ENCODE data around the gene TRAPPC2L. TPM values are rescaled to one million over a fixed set of nuclear protein-coding genes. Genes with fewer than 3 reads are reported as not detected.
"Not testable (repeated sequence)": the region's sequence is repeated elsewhere in the genome, so short reads cannot be mapped to it uniquely, and the experiment has no call there.

Gene TRAPPC2L
- total RNA-seq, 1 experiment from 2014 or later, result 79.1 TPM

DNA sequence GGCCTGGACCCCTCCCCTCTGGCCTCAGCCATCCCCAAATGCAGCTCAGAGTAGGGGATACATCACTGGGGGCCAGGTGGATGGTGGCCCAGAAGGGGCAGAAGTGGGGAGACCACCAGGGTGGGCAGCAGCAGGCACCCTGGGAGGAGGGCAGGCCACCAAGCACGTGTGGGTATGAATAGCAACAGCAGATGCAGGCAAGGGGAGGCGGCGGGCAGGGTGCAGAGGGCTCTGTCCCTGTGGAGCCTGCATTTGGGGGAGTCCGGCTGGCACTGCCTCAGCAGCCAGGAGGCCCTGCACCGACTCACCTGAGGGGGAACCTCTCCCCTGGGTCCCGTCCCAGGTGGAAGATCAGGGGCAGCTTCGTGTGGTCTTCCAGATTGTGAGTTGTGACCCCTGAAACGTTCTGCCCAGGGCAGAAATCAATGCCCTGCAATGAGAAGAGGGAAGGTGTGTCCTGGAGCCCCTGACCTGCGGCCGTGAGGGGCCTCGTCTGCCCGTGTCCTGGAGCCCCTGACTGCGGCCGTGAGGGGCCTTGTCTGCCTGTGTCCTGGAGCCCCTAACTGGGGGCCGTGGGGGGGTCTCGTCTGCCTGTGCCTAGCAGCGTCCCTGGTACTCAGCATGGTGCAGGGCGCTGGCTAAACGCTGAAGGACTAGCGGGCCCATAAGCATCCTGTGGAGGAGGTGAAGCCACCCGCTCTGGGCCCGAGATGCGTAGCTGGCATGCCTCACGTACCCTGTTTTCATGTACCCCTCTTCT, 34.5 kb upstream of the TRAPPC2L start:
- Mint-ChIP-seq H3K9me3 (ENCODE audit: low read depth, unreplicated experiment) (no peaks in the 10 kb centered on the region), H3K27me3 (ENCODE audit: unreplicated experiment) (no peaks in the 10 kb centered on the region), H3K4me1 (ENCODE audit: low read depth, unreplicated experiment) (no peaks in the 10 kb centered on the region), H3K4me3 (ENCODE audit: low read depth, unreplicated experiment) (no peak overlapping the region), H3K36me3 (ENCODE audit: insufficient read depth, unreplicated experiment) (peaks cover 6% of the 10 kb centered on the region), H3K27ac (ENCODE audit: unreplicated experiment) (no peak overlapping the region)
- intact Hi-C loops (cut with micrococcal nuclease; ENCODE audit: unreplicated experiment), result no loop called here
- no peak for DNase-seq
- TF ChIP-seq, protein P1, sequence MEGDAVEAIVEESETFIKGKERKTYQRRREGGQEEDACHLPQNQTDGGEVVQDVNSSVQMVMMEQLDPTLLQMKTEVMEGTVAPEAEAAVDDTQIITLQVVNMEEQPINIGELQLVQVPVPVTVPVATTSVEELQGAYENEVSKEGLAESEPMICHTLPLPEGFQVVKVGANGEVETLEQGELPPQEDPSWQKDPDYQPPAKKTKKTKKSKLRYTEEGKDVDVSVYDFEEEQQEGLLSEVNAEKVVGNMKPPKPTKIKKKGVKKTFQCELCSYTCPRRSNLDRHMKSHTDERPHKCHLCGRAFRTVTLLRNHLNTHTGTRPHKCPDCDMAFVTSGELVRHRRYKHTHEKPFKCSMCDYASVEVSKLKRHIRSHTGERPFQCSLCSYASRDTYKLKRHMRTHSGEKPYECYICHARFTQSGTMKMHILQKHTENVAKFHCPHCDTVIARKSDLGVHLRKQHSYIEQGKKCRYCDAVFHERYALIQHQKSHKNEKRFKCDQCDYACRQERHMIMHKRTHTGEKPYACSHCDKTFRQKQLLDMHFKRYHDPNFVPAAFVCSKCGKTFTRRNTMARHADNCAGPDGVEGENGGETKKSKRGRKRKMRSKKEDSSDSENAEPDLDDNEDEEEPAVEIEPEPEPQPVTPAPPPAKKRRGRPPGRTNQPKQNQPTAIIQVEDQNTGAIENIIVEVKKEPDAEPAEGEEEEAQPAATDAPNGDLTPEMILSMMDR (IDR thresholded peaks at IDR 0.05; ENCODE audit: unreplicated experiment), result no peak
- no TSS peak for BruUV-seq (replicated peaks)
- CTCF ChIA-PET, result no interaction called here

GRCh38 chr16:88823646-88824045, 33.3 kb upstream of the TRAPPC2L start:
- BruUV-seq (replicated peaks); H3K36me3 Mint-ChIP-seq (ENCODE audit: insufficient read depth, unreplicated experiment); H3K27me3 Mint-ChIP-seq (ENCODE audit: unreplicated experiment); H3K4me3 Mint-ChIP-seq (ENCODE audit: low read depth, unreplicated experiment); intact Hi-C loops (cut with micrococcal nuclease; ENCODE audit: unreplicated experiment); H3K27ac Mint-ChIP-seq (ENCODE audit: unreplicated experiment); DNase-seq; H3K9me3 Mint-ChIP-seq (ENCODE audit: low read depth, unreplicated experiment); H3K4me1 Mint-ChIP-seq (ENCODE audit: low read depth, unreplicated experiment); CTCF ChIA-PET: not testable (repeated sequence)

DNA sequence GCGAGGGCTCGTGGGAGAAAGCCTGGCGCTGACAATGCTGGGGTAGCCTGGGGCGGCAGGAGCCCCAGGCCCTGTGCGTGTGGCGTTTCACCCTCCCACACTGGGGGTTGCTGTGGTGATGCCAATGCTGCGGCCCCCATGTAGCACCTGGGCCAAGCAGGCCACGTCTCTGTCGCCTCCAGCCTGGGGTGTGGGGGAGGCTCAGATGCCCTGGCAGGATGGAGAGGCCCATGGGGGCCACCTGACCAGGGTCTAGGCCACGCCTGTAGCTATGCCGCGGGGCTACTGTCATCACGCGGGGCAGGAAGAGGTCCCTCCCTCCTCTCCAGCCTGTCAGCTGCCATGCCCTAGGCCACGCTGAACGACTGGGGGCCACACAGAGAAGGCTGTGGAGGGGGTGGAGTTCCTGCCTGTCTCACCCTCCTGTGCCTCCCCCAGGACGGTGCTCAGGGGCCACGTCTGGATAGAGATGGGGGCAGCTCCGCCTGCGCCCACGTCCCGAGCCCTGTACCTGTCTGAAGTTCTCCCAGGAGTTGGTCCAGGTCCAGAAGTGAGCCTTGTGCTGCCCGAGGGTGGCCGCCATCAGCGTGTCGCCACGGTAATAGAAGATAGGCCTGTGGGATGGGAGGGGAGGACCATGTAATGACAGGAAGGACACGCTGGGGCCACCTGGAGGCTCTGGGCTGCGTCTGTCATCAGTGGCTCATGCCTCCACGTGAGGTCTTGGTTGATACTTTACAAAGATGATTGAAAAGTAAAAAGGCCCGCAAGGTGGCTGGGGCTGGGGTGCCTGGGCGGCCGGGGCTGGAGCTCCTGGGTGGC, 32.5 kb upstream of the TRAPPC2L start:
- no peaks in the 10 kb centered on the region for H3K4me1 Mint-ChIP-seq (ENCODE audit: low read depth, unreplicated experiment)
- H3K27ac Mint-ChIP-seq (ENCODE audit: unreplicated experiment), result no peak overlapping the region
- CTCF ChIA-PET, result interaction anchor here (0.7 to 0.9 kb wide), 2 partner anchors 16 to 1127 kb away, joined by 5 read pairs; no protein-coding TSS in a partner anchor
- BruUV-seq (replicated peaks), result no TSS peak
- H3K9me3 Mint-ChIP-seq (ENCODE audit: low read depth, unreplicated experiment), result no peaks in the 10 kb centered on the region
- H3K36me3 Mint-ChIP-seq (ENCODE audit: insufficient read depth, unreplicated experiment), result peaks cover 12% of the 10 kb centered on the region
- TF ChIP-seq, protein P1 (IDR thresholded peaks at IDR 0.05; ENCODE audit: unreplicated experiment), result no peak
- intact Hi-C loops (cut with micrococcal nuclease; ENCODE audit: unreplicated experiment), result no loop called here
- H3K4me3 Mint-ChIP-seq (ENCODE audit: low read depth, unreplicated experiment), result no peak overlapping the region
- no peaks in the 10 kb centered on the region for H3K27me3 Mint-ChIP-seq (ENCODE audit: unreplicated experiment)
- no peak for DNase-seq

- Mint-ChIP-seq H3K4me3 (ENCODE audit: low read depth, unreplicated experiment) (no peak overlapping the region), H3K9me3 (ENCODE audit: low read depth, unreplicated experiment) (no peaks in the 10 kb centered on the region), H3K27me3 (ENCODE audit: unreplicated experiment) (no peaks in the 10 kb centered on the region), H3K4me1 (ENCODE audit: low read depth, unreplicated experiment) (no peaks in the 10 kb centered on the region), H3K36me3 (ENCODE audit: insufficient read depth, unreplicated experiment) (peaks cover 19% of the 10 kb centered on the region), H3K27ac (ENCODE audit: unreplicated experiment) (no peak overlapping the region)
- intact Hi-C loops (cut with micrococcal nuclease; ENCODE audit: unreplicated experiment), result no loop called here
- TF ChIP-seq, protein P1 (IDR thresholded peaks at IDR 0.05; ENCODE audit: unreplicated experiment), result no peak
- BruUV-seq (replicated peaks), result no TSS peak
- CTCF ChIA-PET, result interaction anchor here (0.7 to 0.9 kb wide), 2 partner anchors 15 to 1126 kb away, joined by 5 read pairs; no protein-coding TSS in a partner anchor
- no peak for DNase-seq
Observed at GRCh38 chr16:88825146-88825545, 31.8 kb upstream of the TRAPPC2L start.
